Epithelial cell of proximal tubule (primary cell): Measurements from ENCODE around the gene NFILZ. TPM values are rescaled to one million over a fixed set of nuclear protein-coding genes. Genes with fewer than 3 reads are reported as not detected.

Experiments
- DNase-seq: peaks from one replicate; pipeline ENCODE4 v3.0.0-alpha.2; 2011; ENCODE audit warnings: low read depth
- H3K4me3 ChIP-seq: 2 replicates; pipeline ENCODE4 v1.5.1; 2011; ENCODE audit warnings: low read depth, mild to moderate bottlenecking, low read length
- total RNA-seq: library from RNA; depleted of rRNA; stranded (reverse); fragments of >200 nt; gene quantifications from 2 replicates; pipeline ENCODE4 v1.2.3, GENCODE V29; 2015
- TF ChIP-seq, protein P1 (sequence below): conservative IDR thresholded peaks from 2 replicates; pipeline ENCODE4 v1.5.1; 2012; ENCODE audit warnings: low read depth, mild to moderate bottlenecking, low read length

NFILZ gene
- total RNA-seq, 1 donor from 2014 or later = not detected

DNA sequence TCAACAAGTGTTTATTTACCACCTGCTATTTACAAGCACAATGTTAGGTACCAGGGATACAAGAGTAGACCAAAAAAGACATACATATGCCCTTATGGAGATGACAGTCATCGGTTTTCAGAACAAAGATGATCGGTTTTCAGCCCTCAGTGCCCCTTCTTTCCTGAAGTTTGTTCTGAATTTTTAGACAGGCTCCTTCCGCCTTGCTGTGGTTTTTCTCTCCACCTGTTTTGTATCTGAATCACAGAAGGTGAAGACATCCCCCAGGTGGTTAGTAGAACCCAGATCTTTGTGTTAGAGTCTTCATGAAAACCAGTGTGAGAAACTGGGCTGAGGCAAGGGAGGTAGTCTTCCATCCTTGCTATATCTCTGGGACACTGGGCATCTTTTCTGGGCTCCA lies 44.6 kb downstream of the NFILZ start:
- no peak overlapping the region for H3K4me3 ChIP-seq
- TF ChIP-seq, protein P1, sequence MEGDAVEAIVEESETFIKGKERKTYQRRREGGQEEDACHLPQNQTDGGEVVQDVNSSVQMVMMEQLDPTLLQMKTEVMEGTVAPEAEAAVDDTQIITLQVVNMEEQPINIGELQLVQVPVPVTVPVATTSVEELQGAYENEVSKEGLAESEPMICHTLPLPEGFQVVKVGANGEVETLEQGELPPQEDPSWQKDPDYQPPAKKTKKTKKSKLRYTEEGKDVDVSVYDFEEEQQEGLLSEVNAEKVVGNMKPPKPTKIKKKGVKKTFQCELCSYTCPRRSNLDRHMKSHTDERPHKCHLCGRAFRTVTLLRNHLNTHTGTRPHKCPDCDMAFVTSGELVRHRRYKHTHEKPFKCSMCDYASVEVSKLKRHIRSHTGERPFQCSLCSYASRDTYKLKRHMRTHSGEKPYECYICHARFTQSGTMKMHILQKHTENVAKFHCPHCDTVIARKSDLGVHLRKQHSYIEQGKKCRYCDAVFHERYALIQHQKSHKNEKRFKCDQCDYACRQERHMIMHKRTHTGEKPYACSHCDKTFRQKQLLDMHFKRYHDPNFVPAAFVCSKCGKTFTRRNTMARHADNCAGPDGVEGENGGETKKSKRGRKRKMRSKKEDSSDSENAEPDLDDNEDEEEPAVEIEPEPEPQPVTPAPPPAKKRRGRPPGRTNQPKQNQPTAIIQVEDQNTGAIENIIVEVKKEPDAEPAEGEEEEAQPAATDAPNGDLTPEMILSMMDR = no peak
- no peak for DNase-seq

DNA sequence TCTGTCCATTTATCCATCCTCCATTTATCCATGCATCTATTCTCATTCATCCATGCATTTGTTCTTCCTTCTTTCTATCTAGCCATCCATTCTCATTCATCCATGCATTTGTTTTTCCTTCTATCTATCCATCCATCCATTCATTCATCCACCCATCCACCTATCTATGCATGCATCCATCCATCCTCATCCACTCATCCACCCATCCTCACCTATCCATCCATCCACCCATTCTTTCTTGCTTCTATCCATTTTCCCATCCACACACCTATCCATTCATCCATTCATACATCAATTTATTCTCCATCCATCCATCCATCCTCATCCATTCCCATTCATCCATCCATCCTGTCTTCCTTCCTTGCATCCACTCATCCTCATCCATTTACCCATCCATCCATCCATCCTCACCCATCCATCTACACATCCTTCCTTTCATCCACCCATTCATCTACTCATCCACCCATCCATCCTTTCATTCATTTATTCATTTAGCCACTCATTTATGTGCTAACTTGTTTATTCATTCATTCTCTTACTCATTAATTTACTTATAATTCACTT lies 47.9 kb downstream of the NFILZ start:
- no peak for DNase-seq
- H3K4me3 ChIP-seq = no peak overlapping the region
- TF ChIP-seq, protein P1 = no peak

Other genes with a start within 250 kb of the NFILZ start
- gene RAB11B, start 240.3 kb upstream of the NFILZ start, total RNA-seq = 16.6 and 23.3 TPM in 2 replicates
- 48.8 and 58.9 TPM in 2 replicates for gene MARCHF2, start 217.3 kb upstream of the NFILZ start, total RNA-seq
- gene HNRNPM, start 185.7 kb upstream of the NFILZ start, total RNA-seq = 134 and 169 TPM in 2 replicates
- not detected in 2 replicates for gene PRAM1, start 128.0 kb upstream of the NFILZ start, total RNA-seq
- gene ZNF414, start 116.5 kb upstream of the NFILZ start, total RNA-seq = 10.4 and 12.4 TPM in 2 replicates
- gene MYO1F, start 53.2 kb upstream of the NFILZ start, total RNA-seq = 0.06 and 0.07 TPM in 2 replicates
- gene ADAMTS10, start 19.9 kb upstream of the NFILZ start, total RNA-seq = 2.0 and 4.8 TPM in 2 replicates
- gene ACTL9, start 68.2 kb downstream of the NFILZ start, total RNA-seq = not detected in 2 replicates
- gene OR2Z1, start 91.0 kb downstream of the NFILZ start, total RNA-seq = not detected in 2 replicates
- gene ZNF558, start 201.7 kb downstream of the NFILZ start, total RNA-seq = 7.3 and 20.2 TPM in 2 replicates
- gene MBD3L1, start 201.7 kb downstream of the NFILZ start, total RNA-seq = not detected in 2 replicates